Stimulated activated CD4-positive, alpha-beta T cell treated with anti-CD3 and anti-CD28 coated beads, Interleukin-4, amount 100 ng/mL, for 48 hours (primary cell): Measurements from ENCODE around the gene NAV2.

Experiments
- DNase-seq, 2 donors: peaks; one replicate each; pipeline ENCODE4 v3.0.0-alpha.2; 2020; ENCODE audit warnings: low read depth in 2 of 2

Gene NAV2

GRCh38 chr11:19774817-19775580, 62.4 kb downstream of the NAV2 start:
- no peak for DNase-seq

- no peak for DNase-seq
Observed at GRCh38 chr11:19775622-19776021, 63.0 kb downstream of the NAV2 start.

- no peak for DNase-seq
Observed at GRCh38 chr11:19777039-19777376, 64.4 kb downstream of the NAV2 start.

GRCh38 chr11:19777377-19778102, 64.9 kb downstream of the NAV2 start:
- no peak for DNase-seq

GRCh38 chr11:19779740-19780139, 67.1 kb downstream of the NAV2 start:
- no peak for DNase-seq

GRCh38 chr11:19781351-19781750, 68.7 kb downstream of the NAV2 start:
- DNase-seq = no peak

- DNase-seq = no peak
Observed at GRCh38 chr11:19785265-19785664, 72.6 kb downstream of the NAV2 start.

- no peak for DNase-seq
Observed at GRCh38 chr11:19786644-19787043, 74.0 kb downstream of the NAV2 start.

GRCh38 chr11:19788435-19788834, 75.8 kb downstream of the NAV2 start:
- no peak for DNase-seq

GRCh38 chr11:19789245-19789644, 76.6 kb downstream of the NAV2 start:
- no peak for DNase-seq

- no peak for DNase-seq
Observed at GRCh38 chr11:19789835-19790710, 77.4 kb downstream of the NAV2 start.

- DNase-seq = no peak
Observed at GRCh38 chr11:19790831-19791552, 78.4 kb downstream of the NAV2 start.

- DNase-seq = no peak
Observed at GRCh38 chr11:19792510-19792909, 79.9 kb downstream of the NAV2 start.

- DNase-seq = no peak
Observed at GRCh38 chr11:19793326-19793725, 80.7 kb downstream of the NAV2 start.

GRCh38 chr11:19794161-19794560, 81.5 kb downstream of the NAV2 start:
- DNase-seq = no peak

GRCh38 chr11:19795082-19795481, 82.4 kb downstream of the NAV2 start:
- no peak for DNase-seq

- DNase-seq = no peak
Observed at GRCh38 chr11:19800162-19800561, 87.5 kb downstream of the NAV2 start.

GRCh38 chr11:19800714-19801519, 88.3 kb downstream of the NAV2 start:
- no peak for DNase-seq

GRCh38 chr11:19802773-19803293, 90.2 kb downstream of the NAV2 start:
- DNase-seq = no peak

- DNase-seq = no peak
Observed at GRCh38 chr11:19803506-19803998, 90.9 kb downstream of the NAV2 start.

- DNase-seq = no peak
Observed at GRCh38 chr11:19805376-19805775, 92.7 kb downstream of the NAV2 start.
